ENCODE results near the gene PYDC1. TPM values are rescaled to one million over a fixed set of nuclear protein-coding genes. Genes with fewer than 3 reads are reported as not detected.
A peak's percentile ranks its signal among the peaks of the same experiment; 100 is the strongest.
"Not testable (repeated sequence)": the region's sequence is repeated elsewhere in the genome, so short reads cannot be mapped to it uniquely, and the experiment has no call there.

PYDC1 gene
- total and polyA plus RNA-seq, 10 of the 15 experiments (the other 5 are each of a cell fraction or from before 2014, with no cell fraction given) = not detected

DNA sequence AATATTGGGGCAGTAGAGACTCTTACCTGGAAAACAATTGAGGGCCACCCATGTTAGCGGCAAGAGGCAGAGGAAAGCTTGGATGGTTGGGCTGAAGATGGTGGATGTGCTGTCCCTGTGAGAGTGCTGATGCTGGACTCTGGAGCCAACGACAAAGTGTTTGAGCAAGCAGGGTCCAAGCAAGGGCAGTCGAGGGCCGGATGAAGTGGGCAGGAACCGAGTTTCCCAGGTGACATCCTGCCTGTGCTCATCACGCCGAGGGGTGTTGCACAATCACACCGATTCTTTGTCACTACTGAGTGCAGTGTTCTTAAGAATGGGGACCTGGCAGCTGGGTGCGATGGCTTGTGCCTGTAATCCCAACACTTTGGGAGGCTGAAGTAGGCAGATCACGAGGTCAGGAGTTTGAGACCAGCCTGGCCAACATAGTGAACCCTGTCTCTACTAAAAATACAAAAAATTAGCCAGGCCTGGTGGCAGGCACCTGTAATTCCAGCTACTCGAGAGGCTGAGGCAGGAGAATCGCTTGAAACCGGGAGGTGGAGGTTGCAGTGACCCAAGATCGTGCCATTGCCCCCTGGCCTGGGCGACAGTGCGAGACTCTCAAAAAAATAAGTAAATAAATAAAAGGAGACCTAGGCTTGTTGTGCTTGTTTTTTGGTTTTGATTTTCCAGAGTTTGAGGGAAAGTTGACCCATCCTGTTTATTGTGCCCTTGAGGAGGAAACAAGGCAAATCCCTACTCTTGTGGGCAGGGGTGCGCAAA, 20.4 kb downstream of the PYDC1 start:
- FAIRE-seq (no peak), ATAC-seq (no peak), DNase-seq (ENCODE audit: low read depth, low spot score) (no peak)
- Histone ChIP-seq H3K36me3 (ENCODE audit: control insufficient read depth in 2 of 2, insufficient read depth in 2 of 2, low read length in 1 of 2) (peaks cover 14 to 36% of the 10 kb centered on the region in 2 experiments), H3K27me3 (replicated peaks in 1 of 2; ENCODE audit: control insufficient read depth in 2 of 2, insufficient read depth in 2 of 2, low read length in 1 of 2) (no peaks in the 10 kb centered on the region), H3K9me3 (replicated peaks; ENCODE audit: control insufficient read depth, insufficient read depth, low read length) (no peaks in the 10 kb centered on the region), H3K4me2 (ENCODE audit: control insufficient read depth, insufficient read depth) (no peak overlapping the region), H2AFZ (ENCODE audit: control insufficient read depth, low read depth, low read length) (no peak overlapping the region), H3K9ac (ENCODE audit: control insufficient read depth, insufficient read depth, low read length) (no peak overlapping the region), H3K4me3 (no peak overlapping the region), H4K20me1 (ENCODE audit: control insufficient read depth, insufficient read depth) (no peaks in the 10 kb centered on the region), H3K27ac (ENCODE audit: control insufficient read depth, insufficient read depth) (no peak overlapping the region), H3K79me2 (ENCODE audit: control insufficient read depth, insufficient read depth, low read length) (peaks cover 4% of the 10 kb centered on the region; the same call in 1 of the 2 replicates), H3K4me1 (ENCODE audit: control insufficient read depth, insufficient read depth, low read length) (peaks cover 11% of the 10 kb centered on the region; the same call in 1 of the 2 replicates)
- CTCF ChIA-PET = interaction anchor here (1.5 kb wide), 1 partner anchor 11 kb away, joined by 4 read pairs; no protein-coding TSS in a partner anchor
- WGBS (ENCODE audit: insufficient coverage, insufficient replicate concordance, low lambda C conversion rate, missing lambda C conversion rate) = 91% methylated on average over 17 of the region's 17 CpGs
- RAD21 ChIA-PET (ENCODE audit: unreplicated experiment) = no interaction called here
- POLR2A ChIA-PET = interaction anchor here (1.0 kb wide), 1 partner anchor 13 kb away, joined by 3 read pairs; no protein-coding TSS in a partner anchor
- intact Hi-C loops (cut with micrococcal nuclease; ENCODE audit: unreplicated experiment) = no loop called here
- BruUV-seq (replicated peaks) = no TSS peak
- in situ Hi-C loops (cut with MboI) = no loop called here
- TF ChIP-seq, protein P1, sequence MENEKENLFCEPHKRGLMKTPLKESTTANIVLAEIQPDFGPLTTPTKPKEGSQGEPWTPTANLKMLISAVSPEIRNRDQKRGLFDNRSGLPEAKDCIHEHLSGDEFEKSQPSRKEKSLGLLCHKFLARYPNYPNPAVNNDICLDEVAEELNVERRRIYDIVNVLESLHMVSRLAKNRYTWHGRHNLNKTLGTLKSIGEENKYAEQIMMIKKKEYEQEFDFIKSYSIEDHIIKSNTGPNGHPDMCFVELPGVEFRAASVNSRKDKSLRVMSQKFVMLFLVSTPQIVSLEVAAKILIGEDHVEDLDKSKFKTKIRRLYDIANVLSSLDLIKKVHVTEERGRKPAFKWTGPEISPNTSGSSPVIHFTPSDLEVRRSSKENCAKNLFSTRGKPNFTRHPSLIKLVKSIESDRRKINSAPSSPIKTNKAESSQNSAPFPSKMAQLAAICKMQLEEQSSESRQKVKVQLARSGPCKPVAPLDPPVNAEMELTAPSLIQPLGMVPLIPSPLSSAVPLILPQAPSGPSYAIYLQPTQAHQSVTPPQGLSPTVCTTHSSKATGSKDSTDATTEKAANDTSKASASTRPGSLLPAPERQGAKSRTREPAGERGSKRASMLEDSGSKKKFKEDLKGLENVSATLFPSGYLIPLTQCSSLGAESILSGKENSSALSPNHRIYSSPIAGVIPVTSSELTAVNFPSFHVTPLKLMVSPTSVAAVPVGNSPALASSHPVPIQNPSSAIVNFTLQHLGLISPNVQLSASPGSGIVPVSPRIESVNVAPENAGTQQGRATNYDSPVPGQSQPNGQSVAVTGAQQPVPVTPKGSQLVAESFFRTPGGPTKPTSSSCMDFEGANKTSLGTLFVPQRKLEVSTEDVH (IDR thresholded peaks at IDR 0.05; ENCODE audit: low read depth, partially characterized antibody) = no peak
- peak; percentile 77 for TF ChIP-seq POLR2A (IDR thresholded peaks at IDR 0.05; ENCODE audit: low read depth, low read length)
- TF ChIP-seq POU2F2 (IDR thresholded peaks at IDR 0.05; ENCODE audit: borderline replicate concordance, low read depth, low read length) = peak; percentile 12; the same call in 1 of the 3 replicates
- peak; percentile 88 for TF ChIP-seq POLR2AphosphoS5 (IDR thresholded peaks at IDR 0.05; ENCODE audit: low read length)
- TF ChIP-seq, protein P2, sequence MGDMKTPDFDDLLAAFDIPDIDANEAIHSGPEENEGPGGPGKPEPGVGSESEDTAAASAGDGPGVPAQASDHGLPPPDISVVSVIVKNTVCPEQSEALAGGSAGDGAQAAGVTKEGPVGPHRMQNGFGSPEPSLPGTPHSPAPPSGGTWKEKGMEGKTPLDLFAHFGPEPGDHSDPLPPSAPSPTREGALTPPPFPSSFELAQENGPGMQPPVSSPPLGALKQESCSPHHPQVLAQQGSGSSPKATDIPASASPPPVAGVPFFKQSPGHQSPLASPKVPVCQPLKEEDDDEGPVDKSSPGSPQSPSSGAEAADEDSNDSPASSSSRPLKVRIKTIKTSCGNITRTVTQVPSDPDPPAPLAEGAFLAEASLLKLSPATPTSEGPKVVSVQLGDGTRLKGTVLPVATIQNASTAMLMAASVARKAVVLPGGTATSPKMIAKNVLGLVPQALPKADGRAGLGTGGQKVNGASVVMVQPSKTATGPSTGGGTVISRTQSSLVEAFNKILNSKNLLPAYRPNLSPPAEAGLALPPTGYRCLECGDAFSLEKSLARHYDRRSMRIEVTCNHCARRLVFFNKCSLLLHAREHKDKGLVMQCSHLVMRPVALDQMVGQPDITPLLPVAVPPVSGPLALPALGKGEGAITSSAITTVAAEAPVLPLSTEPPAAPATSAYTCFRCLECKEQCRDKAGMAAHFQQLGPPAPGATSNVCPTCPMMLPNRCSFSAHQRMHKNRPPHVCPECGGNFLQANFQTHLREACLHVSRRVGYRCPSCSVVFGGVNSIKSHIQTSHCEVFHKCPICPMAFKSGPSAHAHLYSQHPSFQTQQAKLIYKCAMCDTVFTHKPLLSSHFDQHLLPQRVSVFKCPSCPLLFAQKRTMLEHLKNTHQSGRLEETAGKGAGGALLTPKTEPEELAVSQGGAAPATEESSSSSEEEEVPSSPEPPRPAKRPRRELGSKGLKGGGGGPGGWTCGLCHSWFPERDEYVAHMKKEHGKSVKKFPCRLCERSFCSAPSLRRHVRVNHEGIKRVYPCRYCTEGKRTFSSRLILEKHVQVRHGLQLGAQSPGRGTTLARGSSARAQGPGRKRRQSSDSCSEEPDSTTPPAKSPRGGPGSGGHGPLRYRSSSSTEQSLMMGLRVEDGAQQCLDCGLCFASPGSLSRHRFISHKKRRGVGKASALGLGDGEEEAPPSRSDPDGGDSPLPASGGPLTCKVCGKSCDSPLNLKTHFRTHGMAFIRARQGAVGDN (IDR thresholded peaks at IDR 0.05) = no peak
- TF ChIP-seq BACH1 (IDR thresholded peaks at IDR 0.05; ENCODE audit: borderline replicate concordance) = 0 out of 2 replicates have a peak, but pooled peaks have one; percentile 27
- 0 out of 2 replicates have a peak, but pooled peaks have one; percentile 15 for TF ChIP-seq PML (IDR thresholded peaks at IDR 0.05; ENCODE audit: low read length)
- SMC1A ChIA-PET (ENCODE audit: uncharacterized antibody, unreplicated experiment) = interaction anchor here (1.6 kb wide), 1 partner anchor 11 kb away, joined by 3 read pairs; no protein-coding TSS in a partner anchor

DNA sequence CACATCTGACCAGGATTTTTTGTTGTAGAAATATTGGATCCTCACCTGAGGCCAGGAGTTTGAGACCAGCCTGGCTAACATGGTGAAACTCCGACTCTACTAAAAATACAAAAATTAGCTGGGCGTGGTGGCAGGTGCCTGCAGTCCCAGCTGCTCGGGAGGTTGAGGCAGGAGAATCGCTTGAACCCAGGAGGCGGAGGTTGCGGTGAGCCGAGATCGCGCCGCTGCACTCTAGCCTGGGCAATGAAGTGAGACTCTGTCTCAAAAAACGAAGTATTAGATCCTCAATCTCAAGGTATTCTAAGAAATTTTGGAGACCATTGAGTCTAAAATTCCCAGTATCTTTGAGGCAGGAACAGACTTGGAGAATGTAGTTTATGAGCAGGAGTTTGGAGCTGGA, 21.1 kb downstream of the PYDC1 start:
- H3K27ac ChIP-seq (ENCODE audit: control insufficient read depth, insufficient read depth); H3K27me3 ChIP-seq (replicated peaks in 1 of 2; ENCODE audit: control insufficient read depth in 2 of 2, insufficient read depth in 2 of 2, low read length in 1 of 2); RAD21 ChIA-PET (ENCODE audit: unreplicated experiment); in situ Hi-C loops (cut with MboI); FAIRE-seq; DNase-seq (ENCODE audit: low read depth, low spot score); intact Hi-C loops (cut with micrococcal nuclease; ENCODE audit: unreplicated experiment); BruUV-seq (replicated peaks); H3K9me3 ChIP-seq (replicated peaks; ENCODE audit: control insufficient read depth, insufficient read depth, low read length); H3K4me1 ChIP-seq (ENCODE audit: control insufficient read depth, insufficient read depth, low read length); H3K9ac ChIP-seq (ENCODE audit: control insufficient read depth, insufficient read depth, low read length); H3K79me2 ChIP-seq (ENCODE audit: control insufficient read depth, insufficient read depth, low read length); ATAC-seq; H2AFZ ChIP-seq (ENCODE audit: control insufficient read depth, low read depth, low read length); H3K4me3 ChIP-seq; H3K4me2 ChIP-seq (ENCODE audit: control insufficient read depth, insufficient read depth); H4K20me1 ChIP-seq (ENCODE audit: control insufficient read depth, insufficient read depth); SMC1A ChIA-PET (ENCODE audit: uncharacterized antibody, unreplicated experiment): not testable (repeated sequence)
- ChIA-PET POLR2A (interaction anchor here (1.0 kb wide), 1 partner anchor 12 kb away, joined by 3 read pairs; no protein-coding TSS in a partner anchor), CTCF (interaction anchor here (1.5 kb wide), 1 partner anchor 12 kb away, joined by 4 read pairs; no protein-coding TSS in a partner anchor)
- 84% methylated on average over 11 of the region's 11 CpGs for WGBS (ENCODE audit: insufficient coverage, insufficient replicate concordance, low lambda C conversion rate, missing lambda C conversion rate)
- H3K36me3 ChIP-seq (ENCODE audit: control insufficient read depth in 2 of 2, insufficient read depth in 2 of 2, low read length in 1 of 2) = peaks cover 15 to 41% of the 10 kb centered on the region in 2 experiments

All from GM12878 (cell line).